DOHH2 (cell line): Measurements from ENCODE around the gene DUSP28.

Experiments
- H3F3A ChIP-seq: fragments of 200-600 bp; sonication (generic), shearing (Covaris generic); 2 replicates; pipeline ENCODE4 v1.6.0; 2016; ENCODE audit warnings: antibody characterized with exemption, mild to moderate bottlenecking; ENCODE audit not compliant: control insufficient read depth, insufficient read depth
- H3K27ac ChIP-seq: fragments of 200-600 bp; sonication (generic); 2 replicates; pipeline ENCODE4 v1.5.1; 2014; ENCODE audit warnings: low read depth, mild to moderate bottlenecking, low read length, moderate library complexity
- H3K27me3 ChIP-seq: fragments of 200-600 bp; sonication (generic); 2 replicates; pipeline ENCODE4 v1.6.1; 2014; ENCODE audit warnings: mild to moderate bottlenecking, low read length, mixed read lengths; ENCODE audit not compliant: control insufficient read depth
- H3K36me3 ChIP-seq: fragments of 200-600 bp; sonication (generic); 2 replicates; pipeline ENCODE4 v1.6.1; 2014; ENCODE audit warnings: mild to moderate bottlenecking, low read length, moderate library complexity, mixed read lengths; ENCODE audit not compliant: control insufficient read depth
- H3K4me1 ChIP-seq: fragments of 200-600 bp; sonication (generic); 2 replicates; pipeline ENCODE4 v1.6.1; 2014; ENCODE audit warnings: mild to moderate bottlenecking, low read length, mixed read lengths; ENCODE audit not compliant: control insufficient read depth
- H3K4me2 ChIP-seq: fragments of 200-600 bp; sonication (generic); 2 replicates; pipeline ENCODE4 v1.6.0; 2014; ENCODE audit warnings: mild to moderate bottlenecking, low read length, moderate library complexity
- H3K4me3 ChIP-seq: fragments of 200-600 bp; sonication (generic); 2 replicates; pipeline ENCODE4 v1.5.1; 2014; ENCODE audit warnings: mild to moderate bottlenecking, low read length, mixed read lengths
- H3K79me2 ChIP-seq: fragments of 200-600 bp; sonication (generic); 2 replicates; pipeline ENCODE4 v1.6.1; 2014; ENCODE audit warnings: mild to moderate bottlenecking, low read length, mixed read lengths; ENCODE audit not compliant: control insufficient read depth
- H3K9me2 ChIP-seq: fragments of 200-600 bp; sonication (generic); replicated peaks from 2 replicates; pipeline ENCODE4 v1.6.1; 2014; ENCODE audit warnings: mild to moderate bottlenecking, low read length, mixed read lengths; ENCODE audit not compliant: control insufficient read depth
- H3K9me3 ChIP-seq: fragments of 200-600 bp; sonication (generic); 2 replicates; pipeline ENCODE4 v1.6.1; 2014; ENCODE audit warnings: antibody characterized with exemption, low read length, mixed read lengths; ENCODE audit not compliant: control insufficient read depth, insufficient read depth
- H4K20me1 ChIP-seq: fragments of 200-600 bp; sonication (generic); 2 replicates; pipeline ENCODE4 v1.6.0; 2014; ENCODE audit warnings: low read depth, mild to moderate bottlenecking, antibody characterized with exemption, low read length, moderate library complexity; ENCODE audit not compliant: control insufficient read depth, insufficient read depth
- EZH2phosphoT487 ChIP-seq: fragments of 200-600 bp; sonication (generic); IDR thresholded peaks from 2 replicates; pipeline ENCODE4 v1.6.1; 2017; ENCODE audit warnings: borderline replicate concordance, mild to moderate bottlenecking, antibody characterized with exemption, low read length, moderate library complexity, mixed read lengths
- TF ChIP-seq, protein P1 (sequence below): fragments of 200-600 bp; sonication (generic); IDR thresholded peaks from one replicate; pipeline ENCODE4 v1.5.1; 2014; ENCODE audit warnings: antibody characterized with exemption, mild to moderate bottlenecking, low read depth, low read length; ENCODE audit not compliant: poor library complexity, severe bottlenecking

Gene DUSP28

DNA sequence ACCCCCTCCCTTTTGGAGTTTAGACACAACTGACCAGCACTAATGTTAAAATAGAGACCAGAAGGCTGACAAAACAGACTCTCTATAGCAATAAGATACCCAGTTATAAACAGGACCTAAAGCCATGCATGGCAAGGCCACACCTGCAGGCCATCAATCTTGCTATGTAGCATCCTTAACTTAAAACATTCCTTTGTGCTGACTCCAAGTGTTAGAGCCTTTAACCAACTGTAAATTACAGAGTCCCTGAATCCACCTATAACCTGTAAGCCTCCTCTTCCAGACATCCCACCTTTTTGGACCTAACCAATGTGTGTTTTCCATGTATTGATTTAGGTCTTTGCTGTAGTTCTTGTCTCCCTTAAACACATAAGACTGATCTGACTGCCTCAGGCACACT is 20.3 kb upstream of the DUSP28 start:
- Histone ChIP-seq H3K79me2 (peaks cover 8% of the 10 kb centered on the region), H3K4me2 (no peak overlapping the region), H3K4me3 (no peak overlapping the region), H3K27ac (no peak overlapping the region), H3K4me1 (no peaks in the 10 kb centered on the region), H3K36me3 (peaks cover 65% of the 10 kb centered on the region), H3K9me2 (no peaks in the 10 kb centered on the region), H3K9me3 (0 out of 2 replicates have a peak, but pooled peaks cover 4% of the 10 kb centered on the region), H4K20me1 (no peaks in the 10 kb centered on the region), H3K27me3 (no peaks in the 10 kb centered on the region), H3F3A (0 out of 2 replicates have a peak, but pooled peaks cover 3% of the 10 kb centered on the region)
- TF ChIP-seq, protein P1, sequence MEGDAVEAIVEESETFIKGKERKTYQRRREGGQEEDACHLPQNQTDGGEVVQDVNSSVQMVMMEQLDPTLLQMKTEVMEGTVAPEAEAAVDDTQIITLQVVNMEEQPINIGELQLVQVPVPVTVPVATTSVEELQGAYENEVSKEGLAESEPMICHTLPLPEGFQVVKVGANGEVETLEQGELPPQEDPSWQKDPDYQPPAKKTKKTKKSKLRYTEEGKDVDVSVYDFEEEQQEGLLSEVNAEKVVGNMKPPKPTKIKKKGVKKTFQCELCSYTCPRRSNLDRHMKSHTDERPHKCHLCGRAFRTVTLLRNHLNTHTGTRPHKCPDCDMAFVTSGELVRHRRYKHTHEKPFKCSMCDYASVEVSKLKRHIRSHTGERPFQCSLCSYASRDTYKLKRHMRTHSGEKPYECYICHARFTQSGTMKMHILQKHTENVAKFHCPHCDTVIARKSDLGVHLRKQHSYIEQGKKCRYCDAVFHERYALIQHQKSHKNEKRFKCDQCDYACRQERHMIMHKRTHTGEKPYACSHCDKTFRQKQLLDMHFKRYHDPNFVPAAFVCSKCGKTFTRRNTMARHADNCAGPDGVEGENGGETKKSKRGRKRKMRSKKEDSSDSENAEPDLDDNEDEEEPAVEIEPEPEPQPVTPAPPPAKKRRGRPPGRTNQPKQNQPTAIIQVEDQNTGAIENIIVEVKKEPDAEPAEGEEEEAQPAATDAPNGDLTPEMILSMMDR: no peak
- TF ChIP-seq EZH2phosphoT487: no peak

- H3K4me1 ChIP-seq: peaks cover 11% of the 10 kb centered on the region
- H3K4me2 ChIP-seq: no peak overlapping the region
- H4K20me1 ChIP-seq: no peaks in the 10 kb centered on the region
- no peaks in the 10 kb centered on the region for H3K27me3 ChIP-seq
- H3F3A ChIP-seq: 0 out of 2 replicates have a peak, but pooled peaks cover 4% of the 10 kb centered on the region
- H3K9me2 ChIP-seq: no peaks in the 10 kb centered on the region
- peaks cover 51% of the 10 kb centered on the region for H3K79me2 ChIP-seq
- TF ChIP-seq, protein P1: no peak
- TF ChIP-seq EZH2phosphoT487: no peak
- H3K4me3 ChIP-seq: no peak overlapping the region
- H3K27ac ChIP-seq: peak overlapping the region; percentile 24; the same call in 1 of the 2 replicates
- peaks cover 55% of the 10 kb centered on the region for H3K36me3 ChIP-seq
- H3K9me3 ChIP-seq: no peaks in the 10 kb centered on the region
These were observed 8.9 kb upstream of the DUSP28 start for GRCh38 chr2:240551288-240551687.

DNA sequence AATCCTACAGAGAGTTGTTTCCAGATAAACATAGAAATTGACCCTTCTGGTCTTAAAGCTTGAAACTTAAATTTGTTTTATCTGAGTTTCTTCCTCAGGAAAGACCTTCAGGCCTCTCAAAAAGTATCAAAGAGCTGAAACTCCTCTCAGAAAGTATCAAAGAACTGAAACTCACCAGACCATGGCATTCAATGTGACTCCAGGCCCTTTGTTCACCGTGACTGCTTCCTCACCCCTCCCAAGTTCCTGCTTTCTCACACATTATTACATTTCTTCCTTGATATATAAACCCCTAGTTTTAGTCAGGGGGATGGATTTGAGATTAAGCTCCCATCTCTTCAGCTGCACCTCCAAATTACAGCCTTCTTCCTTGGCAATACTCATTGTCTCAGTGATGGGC is 8.3 kb upstream of the DUSP28 start:
- TF ChIP-seq, protein P1: no peak
- no peak for TF ChIP-seq EZH2phosphoT487
- Histone ChIP-seq H3K4me3 (no peak overlapping the region), H3K36me3 (peaks cover 60% of the 10 kb centered on the region), H4K20me1 (no peaks in the 10 kb centered on the region), H3K27me3 (no peaks in the 10 kb centered on the region), H3K9me2 (no peaks in the 10 kb centered on the region), H3K4me1 (peaks cover 11% of the 10 kb centered on the region), H3F3A (0 out of 2 replicates have a peak, but pooled peaks cover 4% of the 10 kb centered on the region), H3K4me2 (no peak overlapping the region), H3K9me3 (no peaks in the 10 kb centered on the region), H3K79me2 (peaks cover 57% of the 10 kb centered on the region), H3K27ac (peak overlapping the region; percentile 24; the same call in 1 of the 2 replicates)
